SH-SY5Y (cell line): ENCODE measurements around the gene GPC5.

Experiments
- GATA2 ChIP-seq: IDR thresholded peaks from 2 replicates; pipeline ENCODE4 v1.6.1; 2011; ENCODE audit warnings: mild to moderate bottlenecking, low read depth, low read length
- GATA3 ChIP-seq: IDR thresholded peaks from 2 replicates; pipeline ENCODE4 v1.6.1; 2011; ENCODE audit warnings: low read depth, mild to moderate bottlenecking, low read length, moderate library complexity

- no peak for TF ChIP-seq GATA2
- TF ChIP-seq GATA3 = no peak
Observed at GRCh38 chr13:92483894-92484293, 1085.5 kb downstream of the GPC5 start.
